ENCODE measurements around the gene DBT.

DNA sequence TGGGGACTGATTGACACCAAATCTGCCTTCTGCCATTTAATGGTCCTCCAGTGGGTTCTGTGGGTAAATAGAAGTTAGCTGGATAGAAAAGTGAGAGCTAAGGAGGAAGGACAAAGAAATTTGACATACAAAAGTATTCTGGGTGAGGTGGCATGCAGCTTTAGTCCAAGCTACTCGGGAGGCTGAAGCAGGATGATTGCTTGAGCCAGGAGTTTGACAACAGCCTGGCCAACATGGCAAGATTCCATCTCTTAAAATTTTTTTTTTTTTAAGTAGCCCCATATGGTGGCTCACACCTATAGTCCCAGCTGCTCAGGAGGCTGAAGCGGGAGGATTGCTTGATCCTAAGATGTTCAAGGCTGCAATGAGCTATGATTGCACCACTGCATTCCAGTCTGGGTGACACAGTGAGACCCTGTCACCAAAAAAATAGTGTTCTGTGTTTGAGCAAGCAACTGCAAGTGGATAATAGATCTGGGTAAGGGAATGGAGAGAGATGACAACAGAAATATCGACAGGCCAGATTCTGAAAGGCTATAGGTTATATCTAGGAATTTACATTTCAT, 29.8 kb upstream of the DBT start:
- TF ChIP-seq, protein P1, sequence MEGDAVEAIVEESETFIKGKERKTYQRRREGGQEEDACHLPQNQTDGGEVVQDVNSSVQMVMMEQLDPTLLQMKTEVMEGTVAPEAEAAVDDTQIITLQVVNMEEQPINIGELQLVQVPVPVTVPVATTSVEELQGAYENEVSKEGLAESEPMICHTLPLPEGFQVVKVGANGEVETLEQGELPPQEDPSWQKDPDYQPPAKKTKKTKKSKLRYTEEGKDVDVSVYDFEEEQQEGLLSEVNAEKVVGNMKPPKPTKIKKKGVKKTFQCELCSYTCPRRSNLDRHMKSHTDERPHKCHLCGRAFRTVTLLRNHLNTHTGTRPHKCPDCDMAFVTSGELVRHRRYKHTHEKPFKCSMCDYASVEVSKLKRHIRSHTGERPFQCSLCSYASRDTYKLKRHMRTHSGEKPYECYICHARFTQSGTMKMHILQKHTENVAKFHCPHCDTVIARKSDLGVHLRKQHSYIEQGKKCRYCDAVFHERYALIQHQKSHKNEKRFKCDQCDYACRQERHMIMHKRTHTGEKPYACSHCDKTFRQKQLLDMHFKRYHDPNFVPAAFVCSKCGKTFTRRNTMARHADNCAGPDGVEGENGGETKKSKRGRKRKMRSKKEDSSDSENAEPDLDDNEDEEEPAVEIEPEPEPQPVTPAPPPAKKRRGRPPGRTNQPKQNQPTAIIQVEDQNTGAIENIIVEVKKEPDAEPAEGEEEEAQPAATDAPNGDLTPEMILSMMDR (IDR thresholded peaks at IDR 0.05; ENCODE audit: insufficient read depth, low read length) = no peak
- TF ChIP-seq POLR2AphosphoS5 (IDR thresholded peaks at IDR 0.05; ENCODE audit: low read depth) = no peak
- no peak for TF ChIP-seq GABPA (IDR thresholded peaks at IDR 0.05; ENCODE audit: low read depth)
